ENCODE measurements around the gene IFITM5. TPM values are rescaled to one million over a fixed set of nuclear protein-coding genes. Genes with fewer than 3 reads are reported as not detected.

Gene IFITM5
- total RNA-seq, 4 donors from 2014 or later = not detected

- DNase-seq = no peak
- Histone ChIP-seq H3K4me3 (replicated peaks in 1 of 3) (no peak overlapping the region), H3K36me3 (peaks cover 33 to 37% of the 10 kb centered on the region in 2 donors), H3K4me1 (no peaks in the 10 kb centered on the region), H3K27me3 (no peaks in the 10 kb centered on the region), H3K27ac (no peak overlapping the region), H3K9me3 (no peaks in the 10 kb centered on the region)
- TF ChIP-seq CTCF (IDR thresholded peaks at IDR 0.05) (no peak), POLR2A (IDR thresholded peaks at IDR 0.05) (no peak)
- WGBS, 2 donors = 86 to 91% methylated on average over 13 of the region's 13 CpGs
- intact Hi-C loops (cut with DNase I) = no loop called here
Observed at GRCh38 chr11:253160-253885, 46.0 kb downstream of the IFITM5 start.

GRCh38 chr11:252666-253065 lies 46.7 kb downstream of the IFITM5 start:
- DNase-seq = no peak
- WGBS, 2 donors = 89 to 91% methylated on average over 8 of the region's 8 CpGs
- Histone ChIP-seq H3K9me3 (no peaks in the 10 kb centered on the region), H3K4me3 (replicated peaks in 1 of 3) (no peak overlapping the region), H3K36me3 (peaks cover 40 to 42% of the 10 kb centered on the region in 2 donors), H3K4me1 (no peaks in the 10 kb centered on the region), H3K27ac (no peak overlapping the region), H3K27me3 (no peaks in the 10 kb centered on the region)
- TF ChIP-seq CTCF (IDR thresholded peaks at IDR 0.05) = no peak
- TF ChIP-seq POLR2A (IDR thresholded peaks at IDR 0.05) = no peak
- intact Hi-C loops (cut with DNase I) = no loop called here

GRCh38 chr11:251550-251949 lies 47.8 kb downstream of the IFITM5 start:
- no peak overlapping the region for H3K4me3 ChIP-seq (replicated peaks in 1 of 3)
- H3K9me3 ChIP-seq = no peaks in the 10 kb centered on the region
- TF ChIP-seq CTCF (IDR thresholded peaks at IDR 0.05) (no peak), POLR2A (IDR thresholded peaks at IDR 0.05) (no peak)
- WGBS, 2 donors = 89 to 90% methylated on average over 10 of the region's 10 CpGs
- no peaks in the 10 kb centered on the region for H3K27me3 ChIP-seq
- peaks cover 49 to 52% of the 10 kb centered on the region in 2 donors for H3K36me3 ChIP-seq
- no peak overlapping the region for H3K27ac ChIP-seq
- intact Hi-C loops (cut with DNase I) = no loop called here
- H3K4me1 ChIP-seq = no peaks in the 10 kb centered on the region
- no peak for DNase-seq

GRCh38 chr11:250740-251299 lies 48.5 kb downstream of the IFITM5 start:
- no peak overlapping the region for H3K4me3 ChIP-seq (replicated peaks in 1 of 3)
- H3K27me3 ChIP-seq = no peaks in the 10 kb centered on the region
- WGBS, 2 donors = 86% methylated on average over 10 of the region's 10 CpGs
- H3K9me3 ChIP-seq = no peaks in the 10 kb centered on the region
- DNase-seq = peak; percentile 42 to 43
- peaks cover 56 to 59% of the 10 kb centered on the region in 2 donors for H3K36me3 ChIP-seq
- H3K4me1 ChIP-seq = no peaks in the 10 kb centered on the region
- no peak for TF ChIP-seq POLR2A (IDR thresholded peaks at IDR 0.05)
- TF ChIP-seq CTCF (IDR thresholded peaks at IDR 0.05) = peak; percentile 14 to 47 (median 33)
- intact Hi-C loops (cut with DNase I) = no loop called here
- no peak overlapping the region for H3K27ac ChIP-seq

GRCh38 chr11:250274-250673 lies 49.1 kb downstream of the IFITM5 start:
- H3K36me3 ChIP-seq = peaks cover 59 to 63% of the 10 kb centered on the region in 2 donors
- no peaks in the 10 kb centered on the region for H3K9me3 ChIP-seq
- no peak for DNase-seq
- intact Hi-C loops (cut with DNase I) = no loop called here
- no peaks in the 10 kb centered on the region for H3K4me1 ChIP-seq
- WGBS, 2 donors = 88 to 89% methylated on average over 5 of the region's 5 CpGs
- no peak overlapping the region for H3K4me3 ChIP-seq (replicated peaks in 1 of 3)
- H3K27me3 ChIP-seq = no peaks in the 10 kb centered on the region
- TF ChIP-seq CTCF (IDR thresholded peaks at IDR 0.05) (no peak), POLR2A (IDR thresholded peaks at IDR 0.05) (no peak)
- H3K27ac ChIP-seq = no peak overlapping the region

Measured in thyroid gland (tissue), 4 donors.